T-helper 1 cell (primary cell): ENCODE results near the gene SERPINA5.
"Not testable (repeated sequence)": the region's sequence is repeated elsewhere in the genome, so short reads cannot be mapped to it uniquely, and the experiment has no call there.

Experiments used
- DNase-seq, 5 donors: peaks; one replicate each; pipeline ENCODE4 v3.0.0-alpha.2; 2012 to 2020

The SERPINA5 gene

DNA sequence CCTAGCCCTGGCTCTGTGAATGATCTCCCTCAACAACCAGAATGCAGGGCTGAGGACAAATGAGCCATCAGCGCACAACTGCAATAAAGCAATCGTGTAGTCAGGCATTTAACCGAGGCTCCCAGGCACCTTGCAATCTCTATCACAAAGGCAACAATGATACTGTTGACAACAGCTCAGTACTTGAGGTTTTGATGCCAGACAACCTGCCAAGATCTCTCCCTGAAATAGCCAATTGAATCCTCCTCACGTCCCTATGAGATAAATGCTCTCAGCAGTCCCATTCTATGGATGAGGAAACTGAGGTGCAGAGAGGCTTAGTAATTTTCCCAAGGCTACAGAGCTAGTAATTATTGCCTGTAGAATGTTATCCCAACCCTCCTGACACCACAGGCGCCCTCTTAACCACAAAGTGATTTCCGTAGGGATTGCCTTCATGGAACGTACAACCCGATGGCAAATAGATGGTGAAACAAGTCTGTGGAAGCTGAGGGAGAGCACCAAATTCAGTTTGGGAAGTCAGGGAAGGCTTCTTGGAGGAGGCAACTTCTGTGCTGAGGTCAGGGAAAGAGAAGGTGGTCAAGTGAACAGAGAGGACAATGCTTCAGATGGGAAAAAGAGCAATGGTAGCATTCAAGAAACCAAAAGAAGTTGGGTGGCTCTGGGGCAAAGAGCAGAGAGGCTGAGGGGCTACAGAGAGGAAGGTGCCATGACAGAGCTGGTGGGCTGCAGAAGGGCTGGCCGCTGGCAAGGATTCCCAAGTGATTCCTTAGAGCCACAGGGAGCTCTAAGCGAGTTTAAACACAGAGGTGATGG lies 43.5 kb downstream of the SERPINA5 start:
- DNase-seq, result no peak

DNA sequence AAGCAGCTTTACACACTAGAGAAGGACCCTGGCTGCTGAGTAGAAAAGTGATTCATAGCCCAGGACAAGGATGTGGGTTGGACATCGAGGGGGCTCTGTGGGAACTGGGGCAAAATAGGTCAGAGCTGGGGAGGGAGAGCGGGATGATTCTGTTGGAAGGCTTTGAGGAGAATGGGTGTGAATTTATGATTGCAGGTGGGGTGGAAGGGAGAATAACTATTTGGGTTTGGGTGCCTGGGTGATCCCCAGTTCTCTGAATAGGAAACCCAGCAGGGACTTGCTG lies 44.1 kb downstream of the SERPINA5 start:
- DNase-seq, result no peak

DNA sequence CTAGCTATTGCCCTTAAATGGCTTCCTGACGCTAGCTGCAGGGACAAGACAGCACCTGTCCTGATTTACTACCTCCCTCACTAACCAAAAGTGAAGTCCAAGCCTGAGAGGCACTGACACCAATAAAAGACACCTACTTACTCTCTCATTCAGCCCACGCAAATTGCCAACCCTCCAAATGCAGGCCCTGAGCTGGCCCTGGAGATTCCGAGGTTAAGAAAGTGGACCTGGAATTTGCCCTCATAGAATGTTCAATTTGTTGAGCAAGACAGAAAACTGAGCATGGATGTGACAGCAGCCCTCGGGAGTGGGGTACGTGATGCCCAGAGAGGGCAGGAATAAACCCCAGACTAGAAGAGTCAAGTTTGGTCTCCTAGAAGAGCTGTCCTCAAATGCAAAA lies 47.4 kb downstream of the SERPINA5 start:
- no peak for DNase-seq

DNA sequence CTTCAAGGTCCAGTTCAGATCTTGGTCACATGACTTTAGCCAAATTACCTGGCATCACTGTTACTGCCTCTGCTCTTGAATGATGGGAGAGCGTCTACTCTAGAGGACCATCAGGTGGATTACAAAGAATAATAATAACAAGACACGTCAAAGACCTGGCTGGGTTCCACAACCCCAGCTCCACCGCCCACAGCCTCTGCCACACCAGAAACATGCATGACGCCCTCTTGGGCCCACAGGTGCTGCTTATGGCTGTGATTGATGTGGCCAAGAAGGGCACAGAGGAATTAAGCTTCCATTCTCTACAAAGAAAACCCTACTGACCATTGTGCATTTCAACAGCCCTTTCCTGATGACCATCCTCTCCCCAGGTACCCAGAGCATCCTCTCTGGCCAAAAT lies 49.2 kb downstream of the SERPINA5 start:
- DNase-seq, result no peak

DNA sequence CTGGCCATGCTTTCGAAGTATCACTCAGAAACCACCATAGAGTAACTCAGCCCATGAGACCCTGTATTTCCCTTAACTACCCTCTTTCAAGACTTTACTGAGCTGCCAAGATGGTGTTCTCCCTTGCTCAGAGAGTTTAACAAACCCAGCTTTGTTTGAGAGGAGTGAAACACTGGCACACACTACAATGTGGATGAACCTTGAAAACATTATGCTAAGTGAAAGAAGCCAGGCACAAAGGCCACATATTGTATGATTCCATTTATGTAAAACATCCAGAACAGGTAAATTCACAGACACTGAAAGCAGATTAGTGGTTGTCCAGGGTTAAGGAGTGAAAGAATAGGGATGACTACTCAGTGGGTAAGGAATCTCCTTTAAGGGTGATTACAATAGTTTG lies 49.8 kb downstream of the SERPINA5 start:
- no peak for DNase-seq

DNA sequence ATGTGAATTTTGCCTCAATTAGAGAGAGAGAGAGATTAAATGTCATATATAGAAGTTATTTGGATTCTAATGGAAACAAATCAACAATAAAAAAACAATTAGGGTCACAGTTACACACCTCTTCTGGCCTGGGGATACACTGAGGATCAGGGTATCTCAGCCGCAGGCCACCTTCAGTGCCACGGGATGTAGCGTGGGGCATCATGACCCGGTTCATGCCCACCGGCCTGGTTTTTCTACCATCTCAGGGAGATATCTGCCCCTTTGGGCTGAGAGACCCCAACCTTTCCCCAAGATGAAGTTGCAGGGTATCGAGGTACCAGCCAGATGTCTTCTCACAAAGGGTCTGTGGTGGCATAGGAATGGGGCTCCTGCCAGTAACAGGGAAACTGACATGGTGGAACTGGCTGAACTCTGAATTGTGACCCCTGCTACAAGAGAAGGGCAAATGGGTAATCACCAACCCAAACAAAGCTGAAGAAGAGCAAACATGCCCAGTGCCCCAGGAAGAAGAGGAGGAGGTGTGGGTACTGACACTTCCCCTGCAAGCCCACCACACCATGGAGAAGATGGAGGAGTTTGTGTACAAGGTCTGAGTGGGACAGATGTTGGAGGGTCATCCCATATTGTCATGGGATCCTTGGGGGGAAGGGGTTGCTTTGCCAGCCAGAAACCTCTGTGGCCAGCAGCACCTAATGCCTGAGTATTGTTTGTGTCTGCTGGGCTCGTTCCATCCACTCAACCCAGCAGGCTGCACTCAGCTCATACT lies 50.5 kb downstream of the SERPINA5 start:
- no peak for DNase-seq

DNA sequence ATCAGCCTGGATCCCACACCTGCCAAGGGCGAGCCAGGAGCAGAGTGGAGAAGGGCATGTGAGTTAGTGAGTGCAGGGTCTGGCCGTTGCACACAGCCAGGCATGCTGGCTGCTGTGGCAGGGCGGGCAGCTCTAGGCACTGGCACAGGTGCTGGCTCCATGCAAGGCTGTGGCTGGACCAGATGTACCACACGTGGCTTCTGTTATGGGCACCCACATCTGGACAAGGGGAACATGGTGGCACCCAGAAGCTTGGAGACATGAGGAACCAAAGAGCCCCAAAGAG lies 51.0 kb downstream of the SERPINA5 start:
- DNase-seq, result no peak

DNA sequence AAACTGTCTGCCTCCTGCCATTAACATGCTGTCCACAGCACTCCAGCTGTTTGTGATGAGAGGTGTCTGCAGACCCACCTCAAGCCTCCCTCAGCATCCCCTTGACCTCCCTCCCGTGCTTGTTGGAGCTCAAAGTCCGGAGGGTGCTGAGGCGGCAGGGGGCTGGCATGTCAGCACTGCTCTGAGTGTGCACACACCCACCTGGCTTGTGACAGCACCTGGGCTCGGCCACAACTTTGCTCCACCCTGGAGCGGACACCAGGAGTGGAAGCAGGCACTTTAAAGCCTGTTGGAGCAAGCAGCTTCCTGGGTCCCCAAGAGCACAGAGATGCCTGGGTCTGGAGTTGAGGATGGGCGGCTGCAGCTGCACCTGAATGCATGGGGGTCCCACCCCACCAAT lies 51.9 kb downstream of the SERPINA5 start:
- no peak for DNase-seq

DNA sequence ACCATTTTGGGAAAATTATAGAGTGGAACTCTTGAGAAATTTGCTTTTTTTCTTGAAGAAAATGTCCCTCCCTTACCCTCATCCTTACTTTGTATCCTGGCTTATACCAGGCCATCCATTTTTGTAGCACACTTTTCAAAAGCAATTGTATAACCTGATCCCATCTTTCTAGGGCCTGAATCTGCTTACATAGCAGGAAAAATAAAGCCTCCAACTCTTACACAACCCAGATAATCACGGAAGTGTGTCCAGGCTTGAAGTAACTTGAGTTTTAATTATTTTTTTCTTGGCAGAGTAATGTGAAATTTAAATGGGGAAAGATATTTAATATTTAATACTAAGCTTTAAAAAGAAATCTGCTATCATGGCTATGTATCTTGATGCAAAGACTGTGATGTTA lies 53.9 kb downstream of the SERPINA5 start:
- DNase-seq, result no peak

DNA sequence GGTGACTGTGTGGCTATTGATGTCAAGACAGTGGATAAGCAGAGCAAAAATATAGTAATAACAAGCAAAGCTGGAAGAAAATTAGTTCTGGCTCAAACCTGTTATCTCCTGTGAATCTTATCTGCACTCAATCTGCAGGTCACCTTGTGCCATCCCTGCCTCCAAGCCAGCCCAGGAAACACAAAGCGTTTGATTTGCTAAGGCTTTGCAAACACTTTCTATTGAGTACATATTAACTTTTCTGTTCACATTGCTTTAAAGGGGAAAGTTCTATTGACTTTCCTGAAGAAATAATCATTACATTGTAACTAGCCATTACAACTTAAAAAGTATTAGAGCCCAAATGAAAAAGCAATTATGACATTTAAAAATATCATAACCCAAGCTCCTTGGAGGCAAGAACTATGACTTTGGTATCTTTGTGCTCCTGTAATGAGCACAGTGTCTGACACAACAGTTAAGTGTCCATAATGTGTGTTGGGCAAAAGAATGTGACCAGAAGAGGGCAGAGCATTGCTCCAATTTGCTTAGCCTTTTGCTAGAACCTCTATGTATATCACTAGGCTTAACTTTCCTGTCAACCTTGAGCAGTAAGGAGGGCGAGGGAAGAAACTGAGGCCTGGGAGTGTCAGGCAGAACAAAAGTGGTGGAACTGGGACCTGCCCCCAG lies 55.7 kb downstream of the SERPINA5 start:
- DNase-seq, result no peak

DNA sequence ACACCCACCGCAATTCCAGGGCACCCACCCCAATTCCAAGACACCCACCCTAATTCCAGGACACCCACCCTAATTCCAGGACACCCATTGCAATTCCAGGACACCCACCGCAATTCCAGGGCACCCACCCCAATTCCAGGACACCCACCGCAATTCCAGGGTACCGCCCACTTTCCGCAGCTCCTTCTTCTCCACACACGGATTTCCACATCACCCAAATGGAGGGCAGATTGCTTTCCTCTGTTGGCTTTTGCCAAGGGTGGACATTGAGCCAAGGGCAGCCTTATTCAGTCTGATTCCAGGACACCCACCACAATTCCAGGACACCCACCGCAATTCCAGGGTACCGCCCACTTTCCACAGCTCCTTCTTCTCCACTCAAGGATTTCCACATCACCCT lies 56.6 kb downstream of the SERPINA5 start:
- DNase-seq, result not testable (repeated sequence)

DNA sequence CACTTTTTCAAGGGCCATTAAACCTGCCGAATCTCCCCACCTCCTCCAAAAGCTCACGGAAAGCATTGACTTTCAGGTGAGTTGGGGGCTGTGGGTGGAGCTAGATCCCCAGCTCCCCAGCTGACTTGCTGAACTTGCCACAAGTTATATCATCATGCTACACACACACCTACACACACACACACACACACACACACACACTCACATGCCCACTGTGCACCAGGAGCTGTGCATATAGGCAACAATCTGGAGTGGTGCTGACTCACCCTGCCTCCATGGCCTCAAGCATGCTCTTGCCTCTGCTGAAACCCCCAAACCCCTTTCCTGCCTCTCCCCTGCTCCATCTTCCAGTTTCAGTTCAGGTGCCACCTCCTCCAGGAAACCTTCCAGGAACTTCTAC lies 57.1 kb downstream of the SERPINA5 start:
- no peak for DNase-seq

DNA sequence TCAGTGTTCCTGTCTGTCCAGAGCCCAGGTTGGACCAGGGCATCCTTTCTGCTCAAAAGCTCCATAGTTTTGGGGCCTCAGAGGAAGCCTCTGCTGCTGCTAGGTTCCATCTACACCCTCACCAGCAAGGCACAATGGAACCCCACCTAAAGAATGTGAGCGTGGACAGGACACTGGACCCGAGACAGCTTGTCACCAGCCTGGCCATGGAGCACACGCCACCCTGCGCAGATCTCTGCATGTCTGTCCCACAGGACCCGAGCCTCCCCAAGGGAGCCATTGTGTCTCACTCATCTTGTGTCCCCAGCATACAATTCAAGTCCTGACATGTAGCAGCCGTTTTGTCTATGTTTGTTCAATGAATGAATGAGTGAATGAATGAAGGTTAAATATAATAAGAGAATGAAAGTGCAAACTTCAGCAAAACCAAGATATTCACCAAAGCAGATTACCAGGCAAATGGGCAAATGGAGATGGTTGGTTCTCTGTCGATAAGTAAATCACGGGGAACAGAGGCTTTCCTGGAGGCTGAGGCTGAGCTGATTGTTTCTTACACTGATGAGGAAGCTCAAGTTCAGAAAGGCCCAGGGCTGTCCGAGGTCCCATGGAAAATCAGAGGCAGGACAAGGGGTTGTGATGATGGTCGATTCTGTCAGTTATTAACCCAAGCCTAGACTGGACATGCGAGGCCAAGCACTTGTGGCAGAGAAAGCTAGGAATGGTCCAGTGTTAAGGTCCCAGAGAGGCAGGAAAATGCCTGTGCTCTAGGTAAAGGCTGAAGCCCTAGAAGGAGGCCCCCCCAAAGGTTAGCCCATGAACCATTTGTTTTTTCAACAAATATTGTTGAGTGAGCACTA lies 58.0 kb downstream of the SERPINA5 start:
- DNase-seq, result no peak

DNA sequence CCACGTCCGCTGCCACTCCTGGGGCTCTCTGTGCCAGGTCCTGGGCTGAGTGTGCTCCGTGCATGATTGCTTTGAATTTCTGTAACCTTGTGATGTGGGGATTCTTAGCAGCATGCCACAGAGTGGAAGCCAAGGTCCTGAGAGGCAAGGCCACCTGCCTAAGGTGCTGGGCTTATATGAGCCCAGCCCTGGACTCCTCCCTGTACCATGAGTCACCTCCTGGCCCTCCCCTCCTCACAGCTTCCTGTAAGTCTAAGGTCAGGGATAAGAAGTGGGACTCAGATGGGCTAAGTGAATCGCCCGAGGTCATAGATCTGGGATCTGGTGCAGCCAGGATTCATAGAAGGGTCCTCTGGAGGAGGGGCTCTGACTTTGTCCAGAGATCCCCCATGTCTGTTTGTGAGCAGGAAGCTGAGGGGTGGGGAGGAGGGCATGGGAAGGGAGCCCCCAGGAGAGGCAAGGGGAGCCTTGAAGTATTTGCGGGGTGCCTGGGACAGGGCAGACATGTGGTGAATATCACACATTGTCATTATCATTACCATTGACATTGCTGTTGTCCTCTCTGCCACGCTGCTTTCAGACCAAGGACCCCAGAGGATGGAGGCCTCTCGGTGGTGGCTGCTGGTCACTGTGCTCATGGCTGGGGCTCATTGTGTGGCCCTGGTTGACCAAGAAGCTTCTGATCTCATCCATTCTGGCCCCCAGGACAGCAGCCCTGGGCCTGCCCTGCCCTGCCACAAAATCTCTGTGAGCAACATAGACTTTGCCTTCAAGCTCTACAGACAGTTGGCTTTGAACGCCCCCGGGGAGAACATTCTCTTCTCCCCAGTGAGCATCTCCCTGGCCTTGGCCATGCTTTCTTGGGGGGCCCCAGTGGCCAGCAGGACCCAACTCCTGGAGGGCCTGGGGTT lies 59.8 kb downstream of the SERPINA5 start:
- DNase-seq, result no peak

DNA sequence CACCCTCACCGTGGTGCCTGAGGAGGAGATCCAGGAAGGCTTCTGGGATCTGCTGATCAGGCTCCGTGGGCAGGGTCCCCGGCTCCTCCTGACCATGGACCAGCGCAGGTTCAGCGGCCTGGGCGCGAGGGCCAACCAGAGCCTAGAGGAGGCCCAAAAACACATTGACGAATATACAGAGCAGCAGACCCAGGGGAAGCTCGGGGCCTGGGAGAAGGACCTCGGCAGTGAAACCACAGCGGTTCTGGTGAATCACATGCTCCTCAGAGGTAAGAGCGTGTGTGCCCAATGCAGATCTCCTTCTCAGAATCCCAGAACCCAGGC lies 60.4 kb downstream of the SERPINA5 start:
- DNase-seq, result no peak
